H7 (cell line): ENCODE results near the gene STAC2. TPM values are rescaled to one million over a fixed set of nuclear protein-coding genes. Genes with fewer than 3 reads are reported as not detected.

ENCODE experiments used
- DNase-seq: peaks from one replicate; pipeline ENCODE4 v3.0.0; 2012
- H3K27me3 ChIP-seq: 2 replicates; pipeline ENCODE4 v1.6.0; 2011; ENCODE audit warnings: mild to moderate bottlenecking, low read length; ENCODE audit not compliant: control insufficient read depth, insufficient read depth
- H3K36me3 ChIP-seq: replicated peaks from 2 replicates; pipeline ENCODE4 v1.5.1; 2011; ENCODE audit warnings: low read length; ENCODE audit not compliant: control insufficient read depth, insufficient read depth
- H3K4me3 ChIP-seq: 2 replicates; pipeline ENCODE4 v1.5.1; 2011; ENCODE audit warnings: low read depth, mild to moderate bottlenecking, control low read depth, low read length, moderate library complexity; ENCODE audit not compliant: insufficient read depth
- total RNA-seq: library from RNA; depleted of rRNA; stranded (reverse); fragments of >200 nt; shearing (Covaris generic); gene quantifications from 2 replicates; pipeline ENCODE4 v1.2.3, GENCODE V29; 2014

STAC2 gene
- total RNA-seq, 1 experiment from 2014 or later, result 0.59 TPM

- H3K27me3 ChIP-seq, result peaks cover 16% of the 10 kb centered on the region; the same call in 1 of the 2 replicates
- no peak overlapping the region for H3K4me3 ChIP-seq
- peaks cover 14% of the 10 kb centered on the region for H3K36me3 ChIP-seq
- no peak for DNase-seq
Observed at GRCh38 chr17:39208136-39208535, 17.6 kb downstream of the STAC2 start.

- no peak for DNase-seq
- peaks cover 11% of the 10 kb centered on the region; the same call in 1 of the 2 replicates for H3K27me3 ChIP-seq
- H3K4me3 ChIP-seq, result no peak overlapping the region
- H3K36me3 ChIP-seq, result peaks cover 37% of the 10 kb centered on the region
Observed at GRCh38 chr17:39205112-39205526, 20.6 kb downstream of the STAC2 start.

- no peak for DNase-seq
- peaks cover 2% of the 10 kb centered on the region; the same call in 1 of the 2 replicates for H3K27me3 ChIP-seq
- H3K36me3 ChIP-seq, result peaks cover 37% of the 10 kb centered on the region
- no peak overlapping the region for H3K4me3 ChIP-seq
Observed at GRCh38 chr17:39204245-39204644, 21.5 kb downstream of the STAC2 start.

GRCh38 chr17:39200957-39201510 is 24.7 kb downstream of the STAC2 start:
- Histone ChIP-seq H3K4me3 (peak overlapping the region; percentile 100), H3K36me3 (peaks cover 37% of the 10 kb centered on the region), H3K27me3 (no peaks in the 10 kb centered on the region)
- no peak for DNase-seq

GRCh38 chr17:39200070-39200879 is 25.5 kb downstream of the STAC2 start, which contains the start of gene RPL19:
Gene RPL19, plus strand, starts transcription at chr17:39200283. Its CDS starts 62 bp downstream, at chr17:39200345.
- no peaks in the 10 kb centered on the region for H3K27me3 ChIP-seq

GRCh38 chr17:39199820-39200069 is 26.0 kb downstream of the STAC2 start:
- Histone ChIP-seq H3K4me3 (peak overlapping the region; percentile 100), H3K36me3 (peaks cover 33% of the 10 kb centered on the region), H3K27me3 (no peaks in the 10 kb centered on the region)
- DNase-seq, result peak; percentile 93

More at GRCh38 chr17:39200070-39200879, 25.5 kb downstream of the STAC2 start, which contains the start of gene RPL19:
- peak; percentile 92 for DNase-seq
- Histone ChIP-seq H3K36me3 (peaks cover 37% of the 10 kb centered on the region), H3K4me3 (peak within 1 kb of the TSS; percentile 100)

- H3K36me3 ChIP-seq, result peaks cover 26% of the 10 kb centered on the region
- peak overlapping the region; percentile 88 for H3K4me3 ChIP-seq
- H3K27me3 ChIP-seq, result no peaks in the 10 kb centered on the region
- DNase-seq, result no peak
Observed at GRCh38 chr17:39198186-39198566, 27.6 kb downstream of the STAC2 start.

GRCh38 chr17:39197380-39198185 is 28.2 kb downstream of the STAC2 start, which contains the start of gene CACNB1:
Gene CACNB1, minus strand, starts transcription at chr17:39197669. Its CDS starts 174 bp downstream, at chr17:39197495.
- Histone ChIP-seq H3K27me3 (no peaks in the 10 kb centered on the region), H3K36me3 (peaks cover 24% of the 10 kb centered on the region), H3K4me3 (peak within 1 kb of the TSS; percentile 88)
- peak; percentile 99 for DNase-seq

GRCh38 chr17:39196808-39197291 is 28.9 kb downstream of the STAC2 start:
- DNase-seq, result peak; percentile 84
- Histone ChIP-seq H3K27me3 (no peaks in the 10 kb centered on the region), H3K36me3 (peaks cover 23% of the 10 kb centered on the region), H3K4me3 (peak overlapping the region; percentile 88)

- H3K36me3 ChIP-seq, result peaks cover 18% of the 10 kb centered on the region
- H3K4me3 ChIP-seq, result peak overlapping the region; percentile 88; the same call in 1 of the 2 replicates
- DNase-seq, result no peak
- H3K27me3 ChIP-seq, result no peaks in the 10 kb centered on the region
Observed at GRCh38 chr17:39196241-39196807, 29.4 kb downstream of the STAC2 start.

- Histone ChIP-seq H3K27me3 (no peaks in the 10 kb centered on the region), H3K4me3 (peak overlapping the region; percentile 34; the same call in 1 of the 2 replicates), H3K36me3 (peaks cover 14% of the 10 kb centered on the region)
- no peak for DNase-seq
Observed at GRCh38 chr17:39195568-39196160, 30.1 kb downstream of the STAC2 start.

GRCh38 chr17:39194985-39195524 is 30.7 kb downstream of the STAC2 start:
- DNase-seq, result peak; percentile 89

GRCh38 chr17:39194089-39194984 is 31.4 kb downstream of the STAC2 start:
- no peaks in the 10 kb centered on the region for H3K27me3 ChIP-seq
- H3K36me3 ChIP-seq, result peaks cover 14% of the 10 kb centered on the region
- peak overlapping the region; percentile 34 for H3K4me3 ChIP-seq
- peak; percentile 92 for DNase-seq

More at GRCh38 chr17:39194985-39195524, 30.7 kb downstream of the STAC2 start:
- Histone ChIP-seq H3K4me3 (peak overlapping the region; percentile 34), H3K36me3 (peaks cover 14% of the 10 kb centered on the region), H3K27me3 (no peaks in the 10 kb centered on the region)
